NOMO-1 (cell line): ENCODE results near the gene ANO2.

ENCODE experiments used
- DNase-seq, 2 experiments: peaks; one replicate each; lab custom pipeline; 2025; ENCODE audit not compliant: unreplicated experiment in 2 of 2; lab: John Stamatoyannopoulos, UW

ANO2 gene

GRCh38 chr12:5631497-5631896 is 313.6 kb downstream of the ANO2 start:
- DNase-seq: no peak

DNA sequence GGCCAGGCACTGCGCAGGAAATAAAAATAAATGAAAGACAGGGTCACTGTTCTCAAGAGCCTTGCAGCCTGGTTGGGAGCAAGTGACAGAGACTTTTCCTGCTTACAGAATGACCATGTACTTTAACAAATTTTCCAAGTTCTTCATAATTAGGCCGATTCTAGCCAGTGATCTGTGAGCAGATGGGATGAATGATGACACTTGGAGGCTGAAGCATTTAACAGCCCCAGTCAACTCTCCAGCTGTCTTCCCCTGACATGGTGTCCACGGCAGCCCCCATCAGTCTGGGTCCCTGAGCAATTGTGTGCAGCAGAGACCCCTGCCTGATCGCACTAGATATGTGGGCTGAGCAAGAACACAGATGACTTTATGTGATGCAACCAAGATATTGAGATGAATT is 314.3 kb downstream of the ANO2 start:
- no peak for DNase-seq

GRCh38 chr12:5628501-5628900 is 316.6 kb downstream of the ANO2 start:
- DNase-seq: no peak

GRCh38 chr12:5627053-5627630 is 317.9 kb downstream of the ANO2 start:
- no peak for DNase-seq

GRCh38 chr12:5626151-5626550 is 318.9 kb downstream of the ANO2 start:
- DNase-seq: no peak

GRCh38 chr12:5624486-5625272 is 320.4 kb downstream of the ANO2 start:
- DNase-seq: no peak

DNA sequence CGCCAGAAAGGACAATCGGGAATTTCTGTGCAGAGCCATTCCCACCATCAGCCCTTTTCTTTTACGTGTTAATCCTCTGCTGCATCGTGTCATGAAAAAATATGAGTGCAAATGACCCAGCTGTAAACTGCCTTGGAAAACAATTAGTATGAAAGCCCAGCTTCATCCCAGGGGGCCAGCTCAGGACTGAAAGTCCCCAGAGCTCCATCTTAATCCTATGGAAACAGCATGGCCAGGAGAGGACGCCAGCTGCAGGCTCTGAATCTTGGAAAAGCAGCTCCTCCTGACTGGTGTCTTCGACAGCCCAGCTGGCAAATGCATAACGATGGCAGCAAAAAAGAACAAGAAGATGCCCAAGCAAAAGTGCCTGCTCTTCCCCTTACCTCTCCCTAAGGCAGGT is 321.6 kb downstream of the ANO2 start:
- no peak for DNase-seq

- DNase-seq: no peak
Observed at GRCh38 chr12:5622280-5622679, 322.8 kb downstream of the ANO2 start.

GRCh38 chr12:5621329-5621728 is 323.7 kb downstream of the ANO2 start:
- no peak for DNase-seq

GRCh38 chr12:5620896-5621295 is 324.2 kb downstream of the ANO2 start:
- no peak for DNase-seq

DNA sequence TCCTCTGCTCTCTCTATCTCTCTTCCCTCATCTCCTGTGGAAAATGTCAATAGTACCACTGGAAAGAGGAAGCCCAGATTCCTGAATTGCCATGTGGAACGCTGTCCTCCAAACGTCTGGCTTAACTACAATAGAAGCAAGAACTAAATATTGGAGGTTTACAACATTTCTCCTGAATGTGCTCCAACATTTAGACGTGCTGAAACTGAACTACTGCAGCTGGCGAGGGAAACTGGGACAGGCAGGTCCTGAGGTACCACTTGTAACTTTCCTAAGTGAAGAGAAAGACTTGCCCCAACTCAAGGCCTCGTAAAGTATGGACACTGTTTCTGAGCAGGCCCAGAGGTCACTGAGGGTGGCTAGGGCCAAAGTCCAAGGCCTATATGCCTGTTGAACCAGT is 325.4 kb downstream of the ANO2 start:
- no peak for DNase-seq

DNA sequence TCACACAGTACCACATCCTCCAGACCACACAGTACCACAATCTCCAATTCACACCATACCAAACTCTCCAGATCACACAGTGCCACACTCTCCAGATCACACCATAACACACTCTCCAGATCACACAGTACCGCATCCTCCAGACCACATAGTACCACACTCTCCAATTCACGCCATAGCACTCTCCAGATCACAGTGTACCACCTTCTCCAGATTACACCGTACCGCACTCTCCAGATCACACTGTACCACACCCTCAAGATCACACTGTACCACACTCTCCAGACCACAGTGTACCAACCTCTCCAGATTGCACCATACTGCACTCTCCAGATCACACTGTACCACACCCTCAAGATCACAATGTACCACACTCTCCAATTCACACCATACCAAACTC is 328.2 kb downstream of the ANO2 start:
- DNase-seq: no peak

DNA sequence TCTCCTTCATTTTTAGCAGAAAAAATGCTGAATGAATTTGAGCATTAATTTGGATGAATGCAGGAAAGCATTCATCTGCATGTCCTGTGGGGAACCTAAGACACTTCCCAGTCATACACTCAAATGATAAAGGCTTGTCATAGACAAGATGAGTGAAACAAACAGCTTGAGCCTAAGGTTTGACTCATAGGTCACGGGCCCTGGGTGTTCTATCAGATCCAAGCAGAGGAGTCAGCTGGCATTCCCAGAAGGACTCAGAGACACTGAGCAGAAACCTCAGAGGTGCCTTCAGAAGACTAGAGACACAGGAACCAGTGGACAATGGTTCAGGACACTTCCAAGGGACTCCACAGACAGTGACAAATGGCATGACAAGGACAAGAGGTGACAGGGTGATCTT is 329.3 kb downstream of the ANO2 start:
- DNase-seq: no peak

- DNase-seq: no peak
Observed at GRCh38 chr12:5614256-5614655, 330.8 kb downstream of the ANO2 start.

GRCh38 chr12:5612556-5613410 is 332.3 kb downstream of the ANO2 start:
- no peak for DNase-seq

- DNase-seq: no peak
Observed at GRCh38 chr12:5611162-5611561, 333.9 kb downstream of the ANO2 start.

- DNase-seq: no peak
Observed at GRCh38 chr12:5599378-5599777, 345.7 kb downstream of the ANO2 start.

- no peak for DNase-seq
Observed at GRCh38 chr12:5593998-5594397, 351.1 kb downstream of the ANO2 start.

DNA sequence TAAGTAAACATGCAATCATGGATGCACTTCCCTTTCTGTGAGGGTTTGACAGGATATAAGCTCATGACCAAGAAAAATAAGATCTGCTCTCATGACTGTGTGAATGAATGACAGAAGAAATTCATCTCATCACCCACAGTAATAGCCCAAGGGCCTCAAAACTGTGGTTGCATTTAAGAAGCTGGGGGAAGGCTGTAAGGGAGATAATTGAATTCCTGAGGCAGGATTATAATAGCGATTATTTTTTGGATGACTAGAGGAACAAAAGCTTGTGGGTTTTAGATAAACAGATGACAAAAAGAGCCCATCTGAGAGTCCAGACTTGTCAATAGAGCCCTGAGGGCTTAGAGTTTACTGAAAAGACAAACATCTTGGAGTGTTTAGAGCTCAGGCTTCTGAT is 352.0 kb downstream of the ANO2 start:
- DNase-seq: no peak

DNA sequence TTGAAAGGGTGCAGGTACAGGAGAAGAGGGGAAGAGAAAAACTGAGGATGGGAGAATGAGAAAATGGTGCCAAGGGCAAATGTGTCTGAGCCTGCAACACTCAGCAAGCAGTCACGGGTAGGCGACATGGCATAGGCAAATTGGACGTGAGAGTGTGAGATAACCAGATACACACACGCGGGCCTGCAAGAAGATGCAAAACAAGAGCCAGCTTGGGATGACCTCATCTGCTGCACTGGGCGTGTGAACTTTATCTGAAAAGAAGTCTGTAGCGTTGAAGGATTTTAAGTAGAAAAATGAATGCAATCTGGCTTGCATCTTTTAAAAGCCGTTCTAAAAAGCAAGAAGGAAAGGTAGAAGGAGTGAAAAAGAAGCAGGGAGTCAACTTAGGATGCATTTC is 352.7 kb downstream of the ANO2 start:
- no peak for DNase-seq

DNA sequence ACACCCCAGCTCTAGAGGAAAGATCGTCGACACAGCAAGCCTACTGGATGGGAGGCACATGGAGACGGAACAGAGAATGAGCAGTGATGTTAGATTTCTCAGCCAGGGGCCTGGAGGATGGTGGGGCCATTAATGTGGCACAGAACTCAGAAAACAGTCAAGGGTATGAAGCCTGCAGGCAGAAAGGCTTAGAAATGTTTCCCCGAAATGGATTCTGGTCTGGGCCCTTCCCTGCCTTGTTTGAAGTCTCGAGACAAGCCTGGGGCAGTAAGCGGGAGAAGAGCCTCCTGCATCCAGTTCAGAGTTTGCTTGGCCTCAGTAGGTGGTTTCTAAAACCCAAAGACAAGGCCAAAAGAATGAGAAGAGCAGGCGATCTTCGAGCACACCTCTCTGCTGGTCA is 354.7 kb downstream of the ANO2 start:
- no peak for DNase-seq

DNA sequence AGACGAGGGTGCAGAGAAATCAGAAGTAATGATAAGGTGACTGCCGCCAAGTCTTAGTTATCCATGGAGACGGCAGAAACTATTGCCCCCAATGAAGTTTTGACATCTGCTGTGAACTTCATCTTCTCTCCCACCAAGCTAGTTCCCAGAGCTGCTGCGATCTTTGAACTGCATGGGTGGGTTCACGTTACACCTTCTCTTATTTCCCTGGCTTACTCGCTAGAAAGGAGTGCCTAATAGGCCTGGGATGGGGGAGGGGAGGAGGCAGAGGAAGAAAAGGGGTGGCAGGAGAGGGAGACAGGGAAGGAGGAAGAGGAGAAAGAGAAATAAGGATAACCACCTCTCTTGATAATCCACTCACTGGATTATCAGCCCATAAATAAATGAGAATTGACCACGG is 356.0 kb downstream of the ANO2 start:
- DNase-seq: no peak
